ENCODE results near the gene STAM.

STAM gene

DNA sequence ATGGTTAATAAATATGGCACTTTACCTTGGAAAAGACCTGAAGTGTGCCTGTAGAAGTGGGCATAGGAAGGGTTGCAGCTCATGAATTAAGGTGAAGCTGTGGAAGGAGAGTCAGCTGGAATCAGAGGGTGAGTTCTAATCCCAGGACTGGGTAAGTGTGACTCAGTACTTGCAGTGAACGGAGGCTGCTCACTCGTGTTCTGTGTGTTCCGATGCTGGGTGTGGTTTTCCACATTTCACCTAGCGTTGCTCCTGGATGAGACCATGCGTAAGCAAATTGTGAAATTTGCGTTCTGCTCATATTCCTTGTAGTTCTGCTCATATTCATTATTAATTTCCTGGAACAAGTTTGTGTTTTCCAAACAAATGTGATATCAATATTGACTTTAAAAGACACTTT lies 85.7 kb downstream of the STAM start:
- DNase-seq (ENCODE audit: low read depth in 1 of 2, low spot score in 1 of 2), result no peak
- TF ChIP-seq JUND (IDR thresholded peaks at IDR 0.05; ENCODE audit: low read depth), result no peak
- in situ Hi-C loops (cut with HindIII; ENCODE audit: low pct_unique_long_range_greater_than_20kb, low sequenced_read_pairs), result no loop called here

DNA sequence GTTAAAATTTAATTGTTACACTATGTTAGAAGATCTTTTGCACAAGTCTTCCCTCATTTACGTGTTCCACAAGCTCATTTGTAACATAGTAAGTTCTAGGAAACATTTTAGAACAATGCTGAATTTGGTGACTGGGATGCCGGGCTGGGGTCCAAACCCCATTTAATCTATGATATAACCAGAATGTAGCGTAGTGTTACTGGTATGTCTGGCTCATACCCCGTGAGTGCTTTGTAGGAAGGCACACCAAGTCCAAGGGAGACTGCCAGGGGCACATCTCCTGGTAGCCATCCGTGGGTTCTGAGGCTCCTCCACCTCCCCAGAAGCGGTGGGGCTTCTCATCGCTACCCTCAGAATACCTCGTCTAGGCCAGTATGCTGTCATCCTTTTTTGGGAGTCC lies 86.7 kb downstream of the STAM start:
- in situ Hi-C loops (cut with HindIII; ENCODE audit: low pct_unique_long_range_greater_than_20kb, low sequenced_read_pairs), result no loop called here
- no peak for DNase-seq (ENCODE audit: low read depth in 1 of 2, low spot score in 1 of 2)
- TF ChIP-seq JUND (IDR thresholded peaks at IDR 0.05; ENCODE audit: low read depth), result no peak

DNA sequence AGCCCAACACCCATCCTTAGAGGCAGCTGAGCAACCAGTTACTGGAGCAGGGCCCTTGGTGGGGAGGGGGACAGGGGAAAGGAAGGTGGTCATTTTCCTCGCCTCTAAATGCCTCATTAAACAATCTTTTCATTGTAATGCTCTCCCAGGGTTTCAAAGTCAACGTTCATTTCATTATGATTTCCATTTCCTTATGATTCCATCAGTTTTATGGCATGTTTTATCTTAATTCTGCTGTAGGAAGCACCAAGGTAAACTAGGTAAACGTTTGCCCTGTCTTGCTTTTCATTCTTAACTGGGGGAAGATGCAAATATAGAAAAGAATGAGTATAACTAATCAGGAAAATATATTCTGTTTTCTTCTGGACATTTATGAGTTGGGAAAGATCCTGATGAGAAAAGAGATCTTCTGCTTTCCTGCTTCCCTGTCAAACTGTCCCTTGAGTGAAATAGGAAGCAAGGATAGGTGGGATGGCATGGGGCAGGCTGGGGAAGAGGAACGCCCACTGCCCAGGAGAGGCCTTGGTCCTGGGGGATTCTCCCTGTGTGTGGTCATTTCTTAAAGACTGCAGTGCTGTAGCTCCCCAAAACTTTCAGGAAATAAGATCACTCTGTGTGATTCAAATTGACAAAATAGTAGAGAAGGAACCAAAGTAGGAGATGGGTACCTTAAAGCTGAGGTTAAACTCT lies 87.5 kb downstream of the STAM start:
- in situ Hi-C loops (cut with HindIII; ENCODE audit: low pct_unique_long_range_greater_than_20kb, low sequenced_read_pairs), result no loop called here

DNA sequence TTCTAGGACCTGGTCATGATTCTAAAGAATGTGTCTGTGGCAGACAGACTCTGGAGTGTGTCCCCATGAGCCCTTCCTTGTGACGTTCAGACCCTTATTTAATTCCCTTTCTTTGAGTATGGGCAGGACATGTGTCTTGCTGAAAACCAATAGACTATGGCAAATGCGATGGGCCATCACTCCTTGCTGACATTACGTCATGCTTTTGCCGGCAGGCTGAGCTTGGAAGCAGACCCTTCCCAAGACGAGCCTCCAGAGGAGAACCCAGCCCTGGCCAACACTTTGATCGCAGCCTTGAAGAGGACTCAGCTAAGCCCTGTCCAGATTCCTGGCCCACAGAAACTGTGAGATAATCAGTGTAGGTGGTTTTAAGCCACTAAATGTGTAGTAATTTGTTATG lies 89.7 kb downstream of the STAM start:
- DNase-seq (ENCODE audit: low read depth in 1 of 2, low spot score in 1 of 2), result no peak
- in situ Hi-C loops (cut with HindIII; ENCODE audit: low pct_unique_long_range_greater_than_20kb, low sequenced_read_pairs), result no loop called here
- TF ChIP-seq JUND (IDR thresholded peaks at IDR 0.05; ENCODE audit: low read depth), result no peak

More for the DNA sequence above, 87.5 kb downstream of the STAM start:
- no peak for TF ChIP-seq JUND (IDR thresholded peaks at IDR 0.05; ENCODE audit: low read depth)
- no peak for DNase-seq (ENCODE audit: low read depth in 1 of 2, low spot score in 1 of 2)

DNA sequence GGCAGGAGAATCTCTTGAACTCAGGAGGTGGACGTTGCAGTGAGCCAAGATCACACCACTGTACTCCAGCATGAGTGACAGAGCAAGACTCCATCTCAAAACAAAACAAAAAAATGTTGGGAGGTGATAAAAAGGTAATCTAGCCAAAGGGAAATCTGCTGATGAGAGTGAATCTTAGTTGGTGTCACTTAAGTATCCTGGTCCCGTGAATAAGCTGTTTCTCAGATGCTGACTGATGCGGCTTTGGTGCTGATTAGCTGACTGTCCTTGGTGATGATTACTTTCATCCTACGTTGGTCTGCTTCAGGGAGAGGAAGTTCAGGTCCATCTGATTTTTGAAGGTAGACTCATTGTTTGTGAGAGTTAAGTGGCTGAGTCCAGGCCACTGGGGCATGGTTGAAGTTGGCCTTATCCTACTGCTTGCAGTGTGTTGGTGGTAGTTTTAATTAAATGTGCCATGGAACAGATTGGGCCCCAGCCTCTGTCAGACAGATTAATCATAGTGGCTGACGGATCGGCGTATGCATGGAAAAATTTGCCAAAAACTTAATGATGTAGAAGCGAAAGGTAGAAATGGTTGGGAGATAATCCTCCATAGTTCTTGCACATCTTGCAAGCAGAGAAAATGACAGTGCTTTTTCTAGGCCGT lies 90.6 kb downstream of the STAM start:
- no peak for DNase-seq (ENCODE audit: low read depth in 1 of 2, low spot score in 1 of 2)
- in situ Hi-C loops (cut with HindIII; ENCODE audit: low pct_unique_long_range_greater_than_20kb, low sequenced_read_pairs), result no loop called here
- no peak for TF ChIP-seq JUND (IDR thresholded peaks at IDR 0.05; ENCODE audit: low read depth)

DNA sequence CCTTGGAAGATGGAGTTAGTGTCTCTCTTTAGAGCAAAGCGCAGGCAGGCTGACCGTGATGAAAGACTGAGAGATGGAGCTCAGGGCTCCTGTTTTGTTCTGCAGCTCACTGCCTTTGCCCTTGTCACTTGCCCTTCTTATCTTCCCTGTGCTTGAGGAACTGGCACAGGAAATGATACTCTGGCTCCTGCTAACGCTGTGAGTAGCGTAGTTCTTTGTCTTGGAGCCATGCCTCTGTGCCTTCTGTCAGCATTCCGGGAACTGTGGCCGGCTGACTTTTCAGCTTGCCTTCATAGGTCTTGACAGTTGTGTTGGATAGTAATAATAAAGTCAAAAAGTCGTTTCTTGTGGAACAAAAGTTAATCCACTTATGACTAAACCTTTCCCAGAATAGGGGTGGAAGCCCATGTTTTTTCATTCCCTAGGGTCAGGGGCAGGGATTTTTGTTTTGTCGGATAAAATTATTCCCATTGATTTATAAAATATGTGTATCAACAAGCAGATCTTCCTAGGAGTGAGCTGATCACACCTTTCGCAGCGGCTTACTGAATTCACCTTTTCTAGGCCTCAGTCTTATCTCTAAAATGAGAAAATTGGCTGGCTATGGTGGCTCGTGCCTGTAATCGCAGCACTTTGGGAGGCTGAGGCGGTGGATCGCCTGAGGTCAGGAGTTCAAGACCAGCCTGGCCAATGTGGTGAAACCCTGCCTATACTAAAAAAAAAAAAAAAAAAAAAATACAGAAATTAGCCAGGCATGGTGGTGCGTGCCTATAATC lies 91.4 kb downstream of the STAM start:
- DNase-seq (ENCODE audit: low read depth in 1 of 2, low spot score in 1 of 2), result no peak
- in situ Hi-C loops (cut with HindIII; ENCODE audit: low pct_unique_long_range_greater_than_20kb, low sequenced_read_pairs), result no loop called here
- TF ChIP-seq JUND (IDR thresholded peaks at IDR 0.05; ENCODE audit: low read depth), result no peak

DNA sequence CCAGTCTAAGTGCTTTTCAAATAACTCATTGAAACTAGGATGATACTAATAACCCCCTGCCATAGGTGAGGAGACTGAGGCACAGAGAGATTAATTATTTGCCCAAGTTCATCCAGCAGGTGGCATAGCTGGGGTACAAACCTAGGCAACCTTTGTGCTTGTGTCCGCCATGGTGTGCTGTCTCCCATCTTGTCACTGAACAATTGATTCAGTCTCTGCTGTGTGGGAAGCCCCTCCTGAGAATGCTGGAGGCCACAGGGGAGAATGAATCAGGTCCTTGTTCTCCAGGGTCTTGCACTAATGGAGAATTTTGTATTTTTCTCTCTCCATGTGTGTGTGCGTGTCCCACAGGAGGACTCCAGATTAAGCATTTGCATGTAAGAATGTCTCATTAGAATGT lies 92.3 kb downstream of the STAM start:
- DNase-seq (ENCODE audit: low read depth in 1 of 2, low spot score in 1 of 2), result peak in 1 of 2 experiments; percentile 20
- TF ChIP-seq JUND (IDR thresholded peaks at IDR 0.05; ENCODE audit: low read depth), result no peak
- in situ Hi-C loops (cut with HindIII; ENCODE audit: low pct_unique_long_range_greater_than_20kb, low sequenced_read_pairs), result no loop called here

DNA sequence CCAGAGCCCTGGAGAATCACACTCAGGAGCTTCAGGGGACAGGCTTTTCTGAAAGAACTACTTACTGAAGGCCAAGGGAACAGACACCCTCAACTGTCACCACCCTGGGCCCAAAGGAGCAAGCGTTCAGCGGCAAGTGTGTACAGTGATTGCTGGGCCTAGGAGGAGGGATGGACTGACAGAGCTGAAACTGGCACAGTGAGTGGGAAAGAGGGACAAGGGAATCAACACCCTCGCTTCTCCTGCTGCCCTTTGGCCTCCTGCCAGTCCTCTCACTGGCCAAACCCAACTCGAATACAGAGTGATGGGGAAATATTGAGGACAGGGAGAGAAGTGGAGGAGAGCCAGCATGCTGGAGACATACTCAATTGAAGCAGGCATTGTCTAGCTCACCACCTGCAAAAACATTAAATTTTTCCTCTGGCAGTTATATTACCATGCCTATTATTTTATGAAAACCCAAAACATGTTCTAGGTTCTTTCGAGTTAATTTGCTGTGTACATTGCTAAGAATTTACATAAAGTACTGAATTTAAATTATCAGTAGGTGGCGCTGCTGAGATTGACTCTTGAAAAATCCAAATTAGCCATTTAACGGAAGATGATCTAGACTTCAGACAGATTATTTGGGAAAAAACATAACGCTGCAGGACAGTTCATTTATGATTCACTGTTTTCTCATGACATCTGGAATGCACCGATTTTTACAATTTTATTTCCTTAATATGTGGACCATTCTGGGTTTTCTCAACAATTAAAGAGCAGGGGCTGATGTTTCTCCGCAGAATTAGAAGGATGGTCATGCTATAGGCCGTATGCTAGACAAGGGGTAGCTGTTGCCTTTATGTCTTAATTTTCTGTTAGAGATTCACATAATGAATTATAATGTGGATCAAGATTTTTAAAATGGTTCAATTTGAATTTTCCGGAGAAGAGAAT lies 93.3 kb downstream of the STAM start:
- peak; percentile 24 to 54 for DNase-seq (ENCODE audit: low read depth in 1 of 2, low spot score in 1 of 2)
- TF ChIP-seq JUND (IDR thresholded peaks at IDR 0.05; ENCODE audit: low read depth), result no peak
- in situ Hi-C loops (cut with HindIII; ENCODE audit: low pct_unique_long_range_greater_than_20kb, low sequenced_read_pairs), result no loop called here

DNA sequence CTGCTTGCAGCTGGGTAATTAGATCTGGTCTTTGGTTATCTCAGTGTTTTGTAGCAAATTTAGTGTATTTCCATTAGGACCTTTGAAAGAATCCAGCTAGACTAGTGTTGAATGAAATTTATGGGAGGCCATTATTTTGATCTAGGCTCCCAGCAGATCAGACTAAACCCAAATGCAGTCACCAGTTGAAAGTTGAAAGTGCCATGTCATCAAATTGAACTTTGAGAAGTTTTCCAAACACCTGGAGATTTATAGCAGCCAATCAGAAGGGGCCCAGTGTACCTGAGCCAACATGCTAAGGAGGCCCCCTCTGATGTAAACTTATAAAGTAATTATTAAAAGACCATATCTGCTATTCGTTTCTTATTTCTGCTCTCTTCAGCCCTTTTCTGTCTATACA lies 96.7 kb downstream of the STAM start:
- TF ChIP-seq JUND (IDR thresholded peaks at IDR 0.05; ENCODE audit: low read depth), result no peak
- in situ Hi-C loops (cut with HindIII; ENCODE audit: low pct_unique_long_range_greater_than_20kb, low sequenced_read_pairs), result no loop called here
- no peak for DNase-seq (ENCODE audit: low read depth in 1 of 2, low spot score in 1 of 2)

DNA sequence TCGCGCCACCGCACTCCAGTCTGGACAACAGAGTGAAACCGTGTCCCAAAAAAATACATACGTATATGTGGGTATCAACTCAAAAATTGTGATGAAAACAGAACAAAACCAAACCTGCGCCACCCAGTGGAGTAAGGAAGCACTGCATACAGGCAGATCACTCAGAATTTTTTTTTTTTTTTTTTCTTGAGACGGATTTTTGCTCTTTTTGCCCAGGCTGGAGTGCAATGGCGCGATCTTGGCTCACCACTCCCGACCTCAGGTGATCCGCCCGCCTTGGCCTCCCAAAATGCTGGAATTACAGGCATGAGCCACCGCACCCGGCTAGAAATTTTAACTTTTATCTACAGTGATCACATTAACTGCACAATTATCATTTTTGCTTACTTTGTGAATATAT lies 99.0 kb downstream of the STAM start:
- no peak for TF ChIP-seq JUND (IDR thresholded peaks at IDR 0.05; ENCODE audit: low read depth)
- DNase-seq (ENCODE audit: low read depth in 1 of 2, low spot score in 1 of 2), result peak in 1 of 2 experiments; percentile 60
- in situ Hi-C loops (cut with HindIII; ENCODE audit: low pct_unique_long_range_greater_than_20kb, low sequenced_read_pairs), result no loop called here

DNA sequence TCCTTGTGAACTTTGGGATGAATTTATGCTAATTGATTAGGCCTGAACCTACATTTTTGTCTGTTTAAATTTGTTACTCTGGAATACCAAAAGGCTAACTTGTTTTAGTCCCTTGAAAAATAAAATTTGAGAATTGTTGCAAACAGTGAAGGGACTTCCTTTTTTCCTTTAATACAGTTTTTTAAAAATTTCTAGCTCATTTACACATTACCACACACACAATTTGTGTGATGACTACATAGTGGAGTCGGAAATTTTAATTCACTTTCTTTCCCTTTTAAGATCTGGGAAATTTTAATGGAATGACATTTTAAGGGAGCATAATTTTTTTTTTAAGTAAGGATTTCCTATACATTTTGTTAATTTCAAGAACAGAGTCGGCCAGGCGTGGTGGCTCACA lies 99.5 kb downstream of the STAM start:
- TF ChIP-seq JUND (IDR thresholded peaks at IDR 0.05; ENCODE audit: low read depth), result no peak
- no peak for DNase-seq (ENCODE audit: low read depth in 1 of 2, low spot score in 1 of 2)
- in situ Hi-C loops (cut with HindIII; ENCODE audit: low pct_unique_long_range_greater_than_20kb, low sequenced_read_pairs), result no loop called here

DNA sequence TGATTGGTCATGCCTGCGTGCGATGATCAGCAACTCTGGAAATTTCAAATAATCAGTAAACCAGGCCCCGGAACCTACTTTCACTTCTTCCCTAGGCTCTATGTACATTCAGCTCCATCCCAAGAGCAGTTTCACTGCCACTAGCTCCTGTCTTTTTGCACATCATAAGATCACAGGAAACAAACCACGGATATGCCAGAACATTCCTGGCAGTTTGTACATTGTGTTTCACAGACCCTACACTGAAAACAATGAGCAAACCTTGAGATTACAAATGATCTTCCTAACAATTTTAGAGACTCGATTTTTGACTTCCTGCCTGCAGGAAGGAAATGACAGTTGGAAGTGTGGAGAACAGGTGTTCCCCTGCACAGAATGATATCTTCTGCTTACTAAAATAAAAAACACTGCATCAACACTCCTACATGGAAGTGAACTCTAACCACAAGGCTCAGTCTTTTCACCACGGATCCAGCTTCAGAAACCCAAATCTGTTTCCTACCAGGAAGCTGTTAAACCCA lies 100.5 kb downstream of the STAM start:
- in situ Hi-C loops (cut with HindIII; ENCODE audit: low pct_unique_long_range_greater_than_20kb, low sequenced_read_pairs), result no loop called here
- no peak for DNase-seq (ENCODE audit: low read depth in 1 of 2, low spot score in 1 of 2)
- no peak for TF ChIP-seq JUND (IDR thresholded peaks at IDR 0.05; ENCODE audit: low read depth)

Measured in T47D (cell line).